NCI-H1436 treated with DMSO at 0.1 percent for 48 hours (cell line): Measurements from ENCODE around the gene GPR141.

Source experiments
- DNase-seq: peaks from one replicate; lab custom pipeline; 2025; lab: John Stamatoyannopoulos, UW

The GPR141 gene

GRCh38 chr7:37683246-37684120 lies at the start of gene GPR141:
GPR141 (plus strand) TSS chr7:37683766; CDS start chr7:37740394, 56,628 bp downstream.
- DNase-seq = no peak

GRCh38 chr7:37635346-37635745 lies 48.2 kb upstream of the GPR141 start:
- no peak for DNase-seq

- DNase-seq = no peak
These were observed 41.5 kb upstream of the GPR141 start for GRCh38 chr7:37642028-37642540.

- DNase-seq = no peak
These were observed 39.7 kb upstream of the GPR141 start for GRCh38 chr7:37643876-37644275.

- DNase-seq = no peak
These were observed 38.1 kb upstream of the GPR141 start for GRCh38 chr7:37645282-37646050.

GRCh38 chr7:37656913-37657530 lies 26.5 kb upstream of the GPR141 start:
- no peak for DNase-seq

- DNase-seq = no peak
These were observed 25.8 kb upstream of the GPR141 start for GRCh38 chr7:37657816-37658215.

- DNase-seq = no peak
These were observed 23.5 kb upstream of the GPR141 start for GRCh38 chr7:37659971-37660565.

- DNase-seq = no peak
These were observed 23.0 kb upstream of the GPR141 start for GRCh38 chr7:37660614-37661013.

GRCh38 chr7:37663693-37664092 lies 19.9 kb upstream of the GPR141 start:
- no peak for DNase-seq

GRCh38 chr7:37665352-37666022 lies 18.1 kb upstream of the GPR141 start:
- no peak for DNase-seq

- no peak for DNase-seq
These were observed 17.4 kb upstream of the GPR141 start for GRCh38 chr7:37666026-37666799.

- DNase-seq = no peak
These were observed 13.7 kb upstream of the GPR141 start for GRCh38 chr7:37669818-37670217.

- DNase-seq = no peak
These were observed 13.1 kb upstream of the GPR141 start for GRCh38 chr7:37670436-37670835.

- no peak for DNase-seq
These were observed 11.7 kb upstream of the GPR141 start for GRCh38 chr7:37671876-37672275.

- DNase-seq = no peak
These were observed 10.6 kb upstream of the GPR141 start for GRCh38 chr7:37672926-37673325.

- no peak for DNase-seq
These were observed 10.0 kb upstream of the GPR141 start for GRCh38 chr7:37673523-37673922.

- no peak for DNase-seq
These were observed 9.0 kb upstream of the GPR141 start for GRCh38 chr7:37674531-37674930.

GRCh38 chr7:37675749-37676148 lies 7.8 kb upstream of the GPR141 start:
- DNase-seq = no peak

GRCh38 chr7:37684927-37685326 lies 1.4 kb downstream of the GPR141 start:
- DNase-seq = no peak
